ENCODE measurements around the gene MMEL1.

Gene MMEL1

GRCh38 chr1:2541619-2542245 is 91.1 kb downstream of the MMEL1 start:
- DNase-seq (ENCODE audit: low read depth), result peak; percentile 60
- no peak for TF ChIP-seq CTCF (conservative IDR thresholded peaks at IDR 0.05; ENCODE audit: low read depth, low read length)
- H3K4me3 ChIP-seq (ENCODE audit: low read depth, low read length), result no peak overlapping the region

DNA sequence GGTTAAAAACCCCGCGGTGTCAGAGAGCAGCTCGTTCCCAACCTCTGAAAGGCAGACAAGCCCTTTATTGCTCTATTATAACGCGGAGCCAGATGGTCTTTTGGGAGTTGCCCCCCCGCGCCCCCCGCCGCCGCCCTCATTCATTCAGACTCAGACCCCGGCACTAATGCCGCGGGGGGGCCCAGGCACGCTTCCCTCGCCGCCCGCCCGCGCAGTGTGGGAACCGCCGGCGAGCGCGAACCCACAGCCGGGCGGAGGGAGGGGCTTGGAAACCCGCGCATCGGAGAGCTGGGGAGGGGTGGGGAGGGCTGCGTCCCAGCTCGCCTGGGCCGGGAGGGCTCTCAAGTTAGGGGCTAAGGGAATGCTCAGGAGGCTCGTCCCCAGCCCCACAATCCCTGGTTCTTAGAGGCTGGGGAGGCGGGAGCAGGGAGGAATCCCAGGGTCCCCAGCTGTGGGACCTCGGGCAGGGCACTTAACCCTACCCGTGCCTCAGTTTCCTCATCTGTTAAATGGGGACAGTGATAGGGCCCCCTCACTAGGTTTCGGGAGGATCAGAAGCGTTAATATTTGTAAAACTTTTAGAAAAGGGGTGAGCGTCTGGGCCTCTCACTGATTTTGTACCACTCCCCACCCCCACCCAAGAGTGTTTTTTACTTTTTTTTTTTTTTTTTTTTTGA is 91.9 kb downstream of the MMEL1 start:
- H3K4me3 ChIP-seq (ENCODE audit: low read depth, low read length), result no peak overlapping the region
- TF ChIP-seq CTCF (conservative IDR thresholded peaks at IDR 0.05; ENCODE audit: low read depth, low read length), result no peak
- DNase-seq (ENCODE audit: low read depth), result no peak

Measured in choroid plexus epithelial cell (primary cell).